Kidney capillary endothelial cell (primary cell): Measurements from ENCODE around the gene BTRC.
A peak's percentile ranks its signal among the peaks of the same experiment; 100 is the strongest.

Experiments
- DNase-seq: peaks from one replicate; pipeline ENCODE4 v3.0.0-alpha.2; 2018; ENCODE audit warnings: low spot score

Gene BTRC

DNA sequence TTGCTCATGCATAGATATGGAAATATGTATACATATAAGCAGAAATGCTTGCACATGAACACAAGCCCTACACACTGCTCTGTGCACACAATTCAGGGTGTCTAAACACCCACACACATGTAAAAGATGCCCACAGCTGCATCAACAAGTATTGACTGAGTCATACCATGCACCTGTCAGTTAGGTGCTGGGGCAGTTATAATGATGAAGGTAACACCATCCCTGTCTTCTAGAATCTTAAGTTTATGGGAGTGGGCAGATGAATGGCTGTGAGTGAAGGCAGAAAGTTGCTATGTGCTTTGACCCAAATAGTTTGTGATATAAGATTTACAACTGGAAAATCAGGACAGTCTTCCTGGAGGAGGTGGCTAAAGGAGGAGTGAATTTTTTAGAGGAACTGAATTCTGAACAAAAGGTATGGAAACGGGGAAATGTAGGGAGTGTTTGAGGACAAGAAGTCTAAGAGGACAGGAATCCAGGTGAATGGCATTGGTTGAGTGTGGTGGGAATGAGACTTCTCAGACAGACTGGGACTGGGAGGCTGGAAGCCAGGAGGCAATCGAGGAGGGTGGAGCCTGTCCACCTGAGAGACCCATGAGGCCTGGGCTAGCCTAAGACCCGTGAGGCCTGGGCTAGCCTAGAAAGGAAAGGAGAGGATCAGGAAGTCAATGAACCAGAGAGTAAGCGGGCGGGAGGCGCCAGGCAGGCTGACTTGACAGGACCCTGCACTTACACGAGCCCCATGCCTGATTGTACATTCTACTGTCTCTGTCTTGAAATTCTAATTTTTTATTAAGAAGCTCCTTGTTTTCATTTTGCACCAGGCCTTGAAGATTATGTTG lies 213.4 kb downstream of the BTRC start:
- DNase-seq, result no peak

DNA sequence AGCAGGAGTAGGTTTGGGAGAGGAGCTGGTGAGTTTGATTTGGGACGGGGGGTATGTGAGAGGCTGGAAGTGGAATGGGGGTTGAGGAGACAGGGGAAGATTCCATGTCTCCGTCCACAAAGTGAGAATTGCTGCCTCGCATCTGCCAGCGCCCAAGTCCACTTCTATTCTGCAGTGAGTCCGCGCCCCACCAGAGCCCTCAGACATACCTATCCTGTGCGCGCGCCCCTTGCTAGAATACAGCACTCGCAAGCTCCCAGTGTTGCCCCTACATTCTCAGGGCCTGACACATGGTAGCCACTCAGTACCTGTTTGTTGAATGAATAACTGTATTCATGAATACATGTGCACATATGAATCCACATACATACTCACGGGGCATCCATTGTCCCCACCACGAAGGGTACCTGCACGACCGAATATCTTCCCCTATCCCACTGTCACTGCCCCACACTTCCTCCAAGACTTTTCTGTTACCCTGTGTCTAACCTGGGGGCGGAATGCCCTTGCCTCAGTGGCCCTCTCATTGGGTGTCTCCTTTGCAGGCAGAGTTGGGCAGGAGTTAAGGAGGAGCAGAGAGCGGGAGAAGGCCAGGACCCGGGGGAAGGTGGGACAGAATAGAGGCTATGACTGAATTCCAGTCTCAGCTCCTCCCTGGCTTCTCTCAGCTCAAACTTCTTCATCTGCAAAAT lies 214.2 kb downstream of the BTRC start:
- no peak for DNase-seq

DNA sequence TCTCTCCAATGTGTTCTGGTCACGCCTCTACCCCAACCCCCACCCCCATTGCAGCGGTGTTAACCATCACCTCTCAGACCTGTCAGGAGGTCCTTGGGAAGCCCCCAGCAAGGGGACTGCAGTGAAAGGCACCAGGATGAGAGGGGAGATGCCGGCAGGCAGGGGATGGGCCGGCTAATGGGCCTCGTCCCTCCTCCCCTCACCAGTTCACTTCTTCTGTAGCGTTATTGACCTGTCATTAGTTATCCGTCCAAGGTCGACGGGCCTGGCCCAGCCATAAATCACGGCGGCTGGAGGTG lies 215.3 kb downstream of the BTRC start:
- no peak for DNase-seq

DNA sequence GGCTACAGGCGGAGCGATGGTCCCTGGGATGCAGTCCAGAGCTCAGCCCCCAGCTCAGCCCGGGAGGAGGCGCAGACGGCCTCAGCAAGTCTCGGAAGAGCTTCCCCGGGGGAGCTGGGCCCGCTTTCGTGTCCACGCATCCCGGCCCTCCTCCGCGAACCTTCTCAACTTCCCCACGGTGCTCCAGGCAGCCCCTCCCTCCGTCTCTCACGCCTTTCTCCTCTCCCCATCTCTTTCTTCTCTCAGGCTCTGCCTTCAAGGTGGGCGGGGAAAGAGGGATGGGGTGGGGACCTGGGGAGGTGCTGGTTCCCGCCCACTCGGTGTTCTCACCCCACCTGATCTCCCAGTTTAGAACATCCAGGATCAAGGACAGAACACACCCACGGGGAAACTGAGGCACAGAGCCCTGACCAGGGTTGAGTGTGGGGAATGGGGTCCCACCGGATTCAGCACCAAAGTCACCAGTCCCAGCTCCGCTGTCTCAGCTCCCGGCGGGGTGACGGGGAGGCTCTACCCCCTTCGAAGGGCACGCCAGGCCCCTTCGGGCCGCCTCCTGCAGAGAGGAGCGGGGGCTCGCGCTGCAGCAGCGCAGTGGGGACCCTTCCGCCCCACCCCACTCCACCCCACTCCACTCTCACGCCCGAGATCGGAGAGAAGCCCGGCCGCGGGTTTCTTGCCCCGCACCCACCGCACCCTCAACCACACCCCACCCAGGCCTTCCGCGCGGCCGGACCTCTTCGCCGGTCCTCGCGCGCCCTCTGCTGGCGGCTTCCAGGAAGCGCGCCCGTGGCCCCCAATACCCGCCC lies 215.9 kb downstream of the BTRC start:
- DNase-seq, result peak; percentile 55

DNA sequence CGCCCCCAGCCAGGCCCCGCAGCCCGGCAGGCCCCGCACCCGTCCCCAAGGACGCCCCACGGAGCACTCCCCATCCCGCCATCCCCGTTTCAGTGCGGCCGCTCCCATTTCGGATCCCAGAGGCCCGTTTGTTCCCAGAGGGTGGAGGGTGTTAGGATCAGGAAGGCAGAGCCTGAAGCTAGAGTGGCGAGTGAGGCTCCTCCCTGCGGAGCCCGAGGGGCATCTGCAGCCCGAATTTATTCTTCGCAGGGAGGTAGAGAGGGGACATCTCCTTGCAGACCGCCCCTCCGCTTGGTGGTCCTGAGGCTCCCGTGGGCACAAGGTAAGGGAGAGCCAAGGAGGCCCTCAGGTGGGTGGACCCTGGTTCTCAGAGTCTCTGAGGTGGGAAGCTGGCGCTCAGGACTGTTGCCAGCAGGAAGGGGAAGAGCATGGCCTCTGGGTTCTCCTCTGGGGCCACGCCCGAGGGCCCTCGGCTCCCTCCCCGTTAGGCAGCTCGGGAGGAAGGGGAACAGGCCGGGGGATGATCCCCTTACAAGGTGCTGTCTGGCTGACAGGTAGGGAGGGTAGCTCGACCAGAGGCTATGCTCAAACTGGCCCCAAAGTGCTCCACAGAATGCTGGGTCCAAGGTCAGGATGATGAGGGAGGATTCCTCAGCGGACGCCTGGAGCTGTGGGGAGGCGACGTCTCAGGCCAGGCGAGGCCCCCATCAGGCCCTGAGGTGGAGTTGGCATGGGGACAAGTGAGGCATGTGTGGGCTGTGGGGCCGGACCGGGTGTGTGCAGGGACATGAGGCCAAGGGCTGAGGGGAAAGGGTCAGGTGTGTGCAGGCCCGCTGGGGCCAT lies 216.7 kb downstream of the BTRC start:
- DNase-seq, result no peak

DNA sequence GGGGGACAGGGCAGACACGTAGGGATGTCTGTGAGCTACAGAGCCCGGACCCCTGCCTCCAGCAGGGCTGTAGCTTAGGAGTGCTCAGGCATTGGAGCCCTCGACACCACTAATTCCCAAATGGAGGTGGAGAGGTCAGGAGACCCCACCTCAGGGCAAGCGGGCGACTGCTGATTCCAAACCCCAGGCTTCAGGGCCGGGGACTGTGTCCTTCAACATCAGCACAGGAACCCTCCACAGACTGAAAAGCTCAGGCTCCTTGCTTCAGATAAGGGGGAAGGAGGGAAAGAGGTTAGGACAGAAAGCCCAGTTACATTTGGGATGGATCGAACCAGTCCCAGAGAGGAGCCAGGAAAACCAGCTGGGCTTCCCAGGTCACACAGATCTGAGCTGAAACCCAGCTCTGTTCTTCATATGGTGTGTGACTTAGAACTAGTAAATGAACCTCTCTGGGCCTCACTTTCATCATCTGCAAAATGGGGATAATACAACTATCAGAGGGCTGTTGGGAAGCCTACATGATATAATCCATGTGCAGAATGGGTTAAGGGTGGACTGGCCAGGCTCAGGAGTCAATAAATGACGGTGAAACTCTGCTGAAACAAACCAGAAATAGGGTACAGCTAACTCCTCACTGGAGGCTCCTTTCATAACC lies 217.4 kb downstream of the BTRC start:
- DNase-seq, result no peak

DNA sequence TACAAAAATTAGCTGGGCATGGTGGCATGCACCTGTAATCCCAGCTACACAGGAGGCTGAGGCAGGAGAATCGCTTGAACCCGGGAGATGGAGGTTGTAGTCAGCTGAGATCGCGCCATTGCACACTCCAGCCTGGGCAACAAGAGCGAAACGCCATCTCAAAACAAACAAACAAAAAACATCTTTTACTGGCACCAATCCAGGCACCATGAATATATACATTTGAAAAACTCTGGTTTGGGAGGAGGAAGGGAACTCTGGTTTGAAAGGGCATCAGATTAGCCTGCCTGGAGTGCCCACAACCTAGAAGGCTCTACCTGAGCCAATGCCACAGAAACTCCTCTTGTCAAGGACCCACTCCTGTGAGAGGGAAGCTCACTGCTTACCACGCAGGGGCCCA lies 218.2 kb downstream of the BTRC start:
- no peak for DNase-seq

DNA sequence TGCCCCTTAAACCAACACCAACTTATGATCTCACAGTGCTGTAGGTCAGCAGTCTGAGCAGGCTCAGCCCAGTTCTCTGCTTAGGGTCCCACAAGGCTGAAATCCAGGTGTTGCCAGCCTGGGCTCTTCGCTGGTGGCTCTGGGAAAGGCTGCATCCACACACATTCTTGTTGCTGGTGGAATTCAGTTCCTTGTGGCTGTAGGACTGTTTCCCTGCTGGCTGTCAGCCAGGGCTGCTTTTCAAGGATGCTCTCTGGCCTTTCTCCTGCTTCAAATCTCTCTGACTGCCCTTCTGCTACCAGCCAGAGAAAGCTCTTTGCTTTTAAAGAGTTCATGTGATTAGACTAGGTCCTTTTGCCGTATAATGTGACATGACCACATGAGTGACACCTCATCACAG lies 218.8 kb downstream of the BTRC start:
- no peak for DNase-seq

DNA sequence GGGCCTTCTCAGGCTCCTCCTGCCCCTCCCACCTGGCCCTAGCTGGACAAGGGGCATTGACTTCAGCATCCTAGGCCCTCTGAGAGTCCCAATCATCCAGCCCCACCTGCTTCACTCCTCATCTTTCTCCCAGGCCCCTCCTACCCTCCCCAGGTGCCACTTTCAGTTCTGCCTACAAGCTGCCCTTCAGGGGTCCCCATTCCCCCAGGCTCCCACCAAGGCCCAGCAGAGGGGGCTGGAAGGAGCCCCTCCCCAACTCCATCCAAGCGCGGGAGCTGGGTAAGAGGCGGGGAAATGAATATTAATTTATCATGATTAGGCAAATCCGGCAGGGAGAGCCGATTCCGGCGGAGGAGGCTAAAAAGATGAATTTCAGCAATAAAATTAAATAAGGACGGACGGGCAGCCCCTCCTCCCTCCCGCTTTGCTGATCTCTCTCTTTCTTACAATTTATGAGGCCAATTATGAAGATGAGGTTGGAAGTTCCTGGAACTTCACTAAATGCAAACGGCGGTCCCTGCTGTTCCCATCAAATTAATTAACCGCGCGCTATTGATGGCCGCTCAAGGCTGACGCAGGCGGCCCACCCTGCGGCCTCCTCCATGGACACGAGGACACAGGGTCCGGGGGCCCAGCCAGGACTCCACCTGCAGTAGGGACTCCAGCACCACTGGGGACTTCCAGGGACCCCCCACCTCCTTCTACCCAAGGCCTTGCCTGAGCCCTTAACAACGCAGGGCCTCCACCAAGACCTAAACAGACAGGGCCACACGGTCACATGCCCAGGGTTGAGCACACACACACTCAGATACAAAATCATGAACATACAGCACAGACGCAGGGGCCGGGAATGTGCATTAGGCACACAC lies 220.2 kb downstream of the BTRC start:
- no peak for DNase-seq

DNA sequence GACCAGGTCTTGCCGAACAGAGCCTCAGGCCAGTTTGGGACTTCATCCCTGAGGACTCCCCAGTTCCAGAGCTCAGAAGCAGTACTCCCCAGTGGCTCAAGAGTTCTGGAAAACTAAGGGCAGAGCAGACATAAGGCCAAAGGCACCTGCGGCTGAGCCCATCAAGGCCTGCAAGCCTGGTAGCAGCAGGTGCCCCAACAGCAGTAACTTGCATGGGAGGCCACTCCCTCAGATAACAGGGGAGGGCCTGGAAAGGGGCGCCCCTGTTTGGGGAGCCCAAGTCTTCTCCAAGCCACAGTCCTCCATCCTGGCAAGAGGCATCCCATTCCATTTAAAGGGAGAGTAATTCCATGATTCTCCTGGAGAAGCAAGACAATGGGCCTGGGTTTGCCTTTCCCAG lies 221.1 kb downstream of the BTRC start:
- DNase-seq, result no peak

DNA sequence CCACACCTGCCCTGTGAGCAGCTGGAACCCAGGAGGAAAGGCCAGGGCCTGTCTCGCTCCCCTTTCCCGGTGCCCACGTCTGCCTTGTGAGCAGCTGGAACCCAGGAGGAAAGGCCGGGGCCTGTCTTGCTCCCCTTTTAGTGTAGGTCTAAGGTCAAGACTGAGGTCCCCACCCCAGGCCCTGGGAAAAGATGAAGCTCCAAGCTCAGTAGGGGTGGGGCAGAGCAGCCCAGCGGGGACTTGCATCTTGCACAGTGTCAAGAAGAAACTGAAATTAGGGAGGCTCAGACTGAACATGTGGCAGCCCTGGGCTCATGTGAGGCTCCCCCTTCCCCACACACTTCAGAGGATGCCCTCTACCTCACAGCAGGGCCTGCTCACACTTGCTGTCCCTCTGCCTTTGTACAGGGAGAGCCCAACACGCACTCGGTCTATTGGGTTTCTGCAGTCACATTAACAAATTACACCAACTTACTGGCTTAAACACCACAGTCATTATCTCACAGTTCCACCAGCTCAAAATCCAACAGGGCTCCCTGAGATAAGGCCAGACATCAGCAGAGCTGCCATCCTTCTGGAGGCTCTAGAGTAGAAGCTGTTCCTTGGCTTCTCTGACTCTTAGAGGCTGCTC lies 221.7 kb downstream of the BTRC start:
- DNase-seq, result no peak

DNA sequence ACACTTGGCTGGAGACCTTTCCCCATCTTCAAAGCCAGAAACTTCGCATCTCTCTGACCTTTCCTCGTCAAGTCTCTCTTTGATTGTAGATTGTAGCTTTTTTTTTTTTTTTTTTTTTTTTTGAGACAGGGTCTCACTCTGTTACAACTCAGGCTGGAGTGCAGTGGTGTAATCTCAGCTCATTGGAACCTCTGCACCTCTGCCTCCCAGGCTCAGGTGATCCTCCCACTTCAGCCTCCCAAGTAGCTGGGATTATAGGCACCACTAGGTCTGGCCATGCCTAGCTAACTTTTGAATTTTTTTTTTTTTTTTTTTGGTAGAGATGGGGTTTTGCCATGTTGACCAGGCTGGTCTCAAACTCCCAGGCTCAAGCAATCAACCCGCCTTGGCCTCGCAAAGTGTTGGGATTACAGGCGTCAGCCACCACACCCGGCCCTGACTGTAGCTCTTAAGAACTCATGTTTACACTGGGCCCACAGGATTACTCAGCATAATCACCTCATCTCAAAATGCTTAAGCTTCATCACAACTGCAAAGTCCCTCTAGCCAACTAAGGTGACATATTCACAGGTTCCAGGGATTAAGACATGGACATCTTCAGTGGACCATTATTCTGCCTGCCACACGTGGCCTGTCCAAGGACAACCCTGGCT lies 222.4 kb downstream of the BTRC start:
- no peak for DNase-seq

DNA sequence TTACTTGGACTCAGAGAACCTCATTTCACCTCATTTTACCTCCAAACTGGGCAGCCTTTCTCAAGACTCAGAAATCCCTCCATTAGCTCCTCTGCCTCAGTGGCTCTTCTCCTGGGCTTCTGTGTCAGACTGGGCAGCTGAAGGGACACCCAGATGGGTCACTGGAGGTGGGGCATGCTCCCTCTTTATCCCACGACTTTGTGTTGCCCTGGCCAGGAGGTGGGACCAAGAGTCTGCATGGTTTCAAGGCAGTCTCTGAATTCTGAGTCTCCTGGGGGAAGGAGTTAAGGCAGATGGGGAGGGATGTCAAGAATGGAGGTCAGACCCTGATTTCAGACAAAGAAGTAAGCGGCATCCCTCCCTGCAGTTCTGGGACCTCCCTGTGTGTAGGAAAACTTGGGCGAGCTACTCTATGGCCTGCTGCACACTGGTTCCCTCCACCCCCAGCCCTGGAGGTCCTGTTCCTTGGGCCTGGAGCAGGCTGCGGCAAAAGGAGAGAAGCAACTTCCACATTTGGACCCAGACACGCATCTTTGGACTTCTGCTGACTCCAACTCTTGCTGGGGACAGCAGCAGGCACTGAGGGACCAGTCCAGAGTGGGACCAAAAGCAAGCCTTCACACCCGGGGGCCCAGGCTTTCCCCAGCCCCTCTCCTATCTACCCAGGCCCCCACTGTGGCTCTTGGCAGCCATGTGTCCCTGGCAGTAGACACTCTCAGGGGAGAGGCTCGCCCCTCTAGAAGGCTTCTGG lies 223.3 kb downstream of the BTRC start:
- DNase-seq, result no peak

DNA sequence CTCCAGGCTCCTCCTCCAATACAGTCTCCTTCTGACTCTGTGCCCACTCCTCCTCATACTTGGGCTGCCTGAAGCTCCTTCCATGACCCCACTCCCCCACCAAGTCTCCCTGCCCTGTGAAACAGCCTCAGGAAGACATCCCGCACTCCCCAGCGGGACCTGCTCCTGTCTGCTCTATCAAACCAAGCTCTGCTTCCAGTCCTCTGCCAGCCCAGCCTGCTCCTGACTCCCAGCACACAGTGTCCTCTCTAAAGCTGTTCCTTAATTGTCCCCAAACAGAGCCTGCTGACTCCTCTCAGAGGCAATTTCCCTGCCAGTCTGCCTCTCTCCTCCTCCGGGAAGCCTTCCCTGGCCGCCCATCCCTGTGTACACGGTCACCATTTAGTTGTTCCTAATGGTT lies 224.2 kb downstream of the BTRC start:
- DNase-seq, result no peak

DNA sequence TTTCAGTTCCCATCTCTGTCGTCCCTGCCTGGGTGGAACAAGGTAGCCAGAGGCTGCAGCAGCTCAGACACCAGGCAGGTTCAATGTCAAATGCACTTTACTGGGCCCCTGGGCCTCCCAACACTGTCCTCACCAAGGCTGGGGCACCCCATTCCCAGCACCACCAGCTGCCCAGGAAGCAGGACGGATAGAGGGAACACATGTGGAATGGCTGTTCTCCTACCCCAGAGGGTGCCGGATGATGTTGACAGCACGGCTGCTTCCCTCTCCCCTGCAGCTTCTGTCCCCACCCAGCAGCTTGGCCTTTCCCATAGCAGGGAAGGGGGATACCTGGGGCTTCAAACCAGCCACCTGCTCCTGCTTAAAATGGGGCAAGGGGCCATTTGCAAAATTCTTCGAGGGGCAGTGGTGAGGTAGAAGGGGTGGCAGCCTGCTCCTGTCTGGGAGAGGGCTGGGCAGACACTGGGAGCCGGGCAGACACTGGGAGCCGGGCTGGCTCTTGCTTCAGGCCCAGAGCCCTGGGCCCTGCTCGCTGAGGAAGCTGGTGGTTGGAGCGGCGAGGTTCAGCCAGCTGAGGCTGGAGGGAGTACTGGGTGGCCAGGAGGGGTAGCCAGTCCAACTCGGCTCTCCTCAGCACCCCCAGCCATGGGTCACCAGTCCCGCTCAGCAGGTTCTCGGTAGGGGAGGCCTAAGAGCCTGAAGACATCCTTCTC lies 225.0 kb downstream of the BTRC start:
- no peak for DNase-seq

DNA sequence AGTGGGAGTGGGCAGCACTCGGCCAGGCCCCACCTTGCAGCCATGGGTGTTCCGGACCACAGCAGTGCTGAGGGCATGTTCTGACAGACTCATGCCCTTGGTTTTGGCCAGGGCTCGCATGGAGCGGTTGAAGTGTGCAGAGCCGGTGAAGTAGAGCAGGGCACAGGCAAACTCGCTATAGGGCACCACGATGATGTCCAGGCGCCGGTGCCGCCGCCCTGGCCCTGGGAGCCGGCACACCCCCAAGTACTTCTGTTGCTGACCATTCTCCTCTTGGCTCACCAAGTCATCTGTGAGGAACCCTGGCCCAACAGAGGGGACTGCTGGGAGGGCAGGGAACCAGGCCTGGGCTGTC lies 225.5 kb downstream of the BTRC start:
- no peak for DNase-seq

DNA sequence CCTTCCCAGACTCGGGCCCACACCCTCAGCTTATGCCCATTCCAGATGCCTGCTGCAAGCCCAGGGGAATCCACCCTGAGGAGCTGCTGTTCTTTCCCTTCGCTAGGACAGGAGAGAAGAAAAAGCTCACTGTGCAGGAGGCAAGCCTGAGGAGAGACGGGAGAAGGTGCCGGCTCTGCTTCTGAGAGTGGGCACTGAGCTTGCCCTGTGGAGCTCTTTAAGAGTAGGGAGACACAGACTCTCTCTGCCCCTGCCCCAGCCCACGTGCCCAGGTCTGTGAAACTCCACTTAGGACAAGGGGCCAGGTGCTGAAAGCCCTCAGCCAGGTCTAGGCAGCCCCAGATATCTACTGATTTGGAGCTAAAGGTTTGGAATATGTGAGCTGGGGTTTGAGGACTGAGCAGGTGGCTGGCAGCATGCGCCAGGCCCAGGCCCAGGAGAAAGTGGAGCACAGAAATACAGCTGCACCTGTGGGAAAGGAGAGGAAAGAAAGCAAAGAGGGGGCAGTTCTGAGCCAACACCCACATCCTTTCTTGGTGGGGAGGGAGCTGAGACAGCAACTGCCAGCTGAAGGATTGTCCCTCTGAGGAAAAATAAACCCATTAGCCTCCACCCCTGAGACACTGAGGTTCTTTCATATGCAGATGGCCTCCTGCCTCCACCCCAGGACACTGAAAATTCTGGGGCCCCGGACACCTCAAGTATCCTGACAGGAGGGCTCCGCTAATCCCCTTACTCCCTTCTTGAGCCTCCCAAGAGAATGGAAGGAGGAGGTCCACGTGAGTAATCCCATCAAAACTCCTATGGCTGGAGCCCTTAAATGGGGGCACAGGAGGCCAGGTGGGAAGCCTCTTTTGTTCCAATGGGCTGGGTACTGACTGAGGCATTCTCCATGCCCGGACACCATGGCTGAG lies 226.8 kb downstream of the BTRC start:
- DNase-seq, result no peak
